GM13976 (cell line): ENCODE measurements around the gene KCNH3.

Experiments used
- DNase-seq: peaks from one replicate; pipeline ENCODE4 v3.0.0; 2012; ENCODE audit warnings: low spot score
- in situ Hi-C: fragments of 300-500 bp; cut with MboI; formaldehyde crosslinking; loops from one replicate; pipeline ENCODE4 v1.12.0; 2022; ENCODE audit warnings: low sequenced_read_pairs, mixed read lengths, inconsistent platforms; ENCODE audit not compliant: unreplicated experiment
- TF ChIP-seq, protein P1 (sequence below): IDR thresholded peaks from 2 replicates; pipeline ENCODE4 v1.5.1; 2012; ENCODE audit warnings: borderline replicate concordance, mild to moderate bottlenecking; ENCODE audit not compliant: insufficient read depth; ENCODE audit errors: extremely low read depth, missing control alignments, control extremely low read depth

Gene KCNH3

DNA sequence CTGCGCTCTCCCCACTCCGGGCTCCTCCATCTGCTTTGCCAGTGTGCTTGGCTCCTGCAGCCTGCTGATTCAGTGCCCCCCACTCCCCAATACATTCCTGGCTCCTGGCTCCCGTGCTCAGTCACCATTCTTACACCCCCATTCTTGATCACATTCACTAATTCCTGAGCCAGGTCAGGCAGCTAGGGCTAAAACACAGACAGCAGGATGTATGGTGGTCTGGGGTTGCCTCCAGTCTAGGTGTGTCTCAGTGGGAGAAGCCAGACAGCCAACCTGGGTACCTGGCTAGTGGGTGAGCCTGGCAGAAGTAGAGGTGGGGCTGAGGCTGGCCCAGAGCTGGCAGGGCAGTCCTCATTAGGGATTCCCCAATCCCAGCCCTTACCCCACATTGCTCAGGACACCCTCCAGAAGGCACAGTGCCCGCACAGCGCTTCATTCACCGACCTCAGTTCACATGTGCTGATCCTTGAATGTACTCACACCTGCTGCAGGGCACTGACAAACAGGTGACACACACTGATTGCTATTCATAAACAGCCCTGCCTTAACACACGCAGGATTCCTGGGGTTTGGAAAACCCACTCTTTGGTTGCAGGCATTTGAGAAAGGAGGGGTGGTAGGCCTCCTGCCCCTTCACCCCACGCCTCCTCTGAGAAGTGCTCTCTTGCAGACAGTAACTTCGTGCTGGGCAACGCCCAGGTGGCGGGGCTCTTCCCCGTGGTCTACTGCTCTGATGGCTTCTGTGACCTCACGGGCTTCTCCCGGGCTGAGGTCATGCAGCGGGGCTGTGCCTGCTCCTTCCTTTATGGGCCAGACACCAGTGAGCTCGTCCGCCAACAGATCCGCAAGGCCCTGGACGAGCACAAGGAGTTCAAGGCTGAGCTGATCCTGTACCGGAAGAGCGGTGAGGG, 1.7 kb downstream of the KCNH3 start:
- DNase-seq = no peak
- TF ChIP-seq, protein P1, sequence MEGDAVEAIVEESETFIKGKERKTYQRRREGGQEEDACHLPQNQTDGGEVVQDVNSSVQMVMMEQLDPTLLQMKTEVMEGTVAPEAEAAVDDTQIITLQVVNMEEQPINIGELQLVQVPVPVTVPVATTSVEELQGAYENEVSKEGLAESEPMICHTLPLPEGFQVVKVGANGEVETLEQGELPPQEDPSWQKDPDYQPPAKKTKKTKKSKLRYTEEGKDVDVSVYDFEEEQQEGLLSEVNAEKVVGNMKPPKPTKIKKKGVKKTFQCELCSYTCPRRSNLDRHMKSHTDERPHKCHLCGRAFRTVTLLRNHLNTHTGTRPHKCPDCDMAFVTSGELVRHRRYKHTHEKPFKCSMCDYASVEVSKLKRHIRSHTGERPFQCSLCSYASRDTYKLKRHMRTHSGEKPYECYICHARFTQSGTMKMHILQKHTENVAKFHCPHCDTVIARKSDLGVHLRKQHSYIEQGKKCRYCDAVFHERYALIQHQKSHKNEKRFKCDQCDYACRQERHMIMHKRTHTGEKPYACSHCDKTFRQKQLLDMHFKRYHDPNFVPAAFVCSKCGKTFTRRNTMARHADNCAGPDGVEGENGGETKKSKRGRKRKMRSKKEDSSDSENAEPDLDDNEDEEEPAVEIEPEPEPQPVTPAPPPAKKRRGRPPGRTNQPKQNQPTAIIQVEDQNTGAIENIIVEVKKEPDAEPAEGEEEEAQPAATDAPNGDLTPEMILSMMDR = no peak
- in situ Hi-C loops = no loop called here

DNA sequence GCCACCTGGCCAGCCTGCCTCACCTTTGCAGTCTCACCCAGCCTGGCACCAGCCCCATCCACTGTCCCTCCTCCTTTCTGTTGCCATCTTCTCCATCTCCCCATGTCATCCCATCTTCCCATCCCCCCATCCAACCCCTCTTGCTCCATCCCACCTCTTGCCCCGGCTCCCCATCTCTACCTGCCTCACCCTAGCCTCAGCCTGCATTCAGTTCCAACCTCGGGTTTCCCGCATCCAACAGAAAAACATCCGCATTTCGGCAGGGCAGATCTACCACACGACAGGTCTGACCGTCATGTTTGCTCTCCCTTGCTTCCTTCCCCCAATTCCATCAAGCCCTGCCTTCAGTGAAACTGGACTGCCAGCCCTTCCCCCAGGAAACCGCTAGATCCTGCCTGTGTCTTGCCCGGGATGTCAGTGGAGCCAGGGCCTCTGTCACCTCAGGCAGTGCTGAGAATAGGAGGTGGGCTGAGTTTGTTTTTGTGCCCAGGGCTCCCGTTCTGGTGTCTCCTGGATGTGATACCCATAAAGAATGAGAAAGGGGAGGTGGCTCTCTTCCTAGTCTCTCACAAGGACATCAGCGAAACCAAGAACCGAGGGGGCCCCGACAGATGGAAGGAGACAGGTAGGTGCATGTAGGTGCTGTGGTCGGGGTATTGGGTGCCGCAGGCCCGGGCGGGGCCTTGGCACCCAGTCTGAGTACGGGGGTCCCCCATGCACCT, 2.5 kb downstream of the KCNH3 start:
- no peak for DNase-seq
- in situ Hi-C loops = no loop called here
- TF ChIP-seq, protein P1 = no peak

DNA sequence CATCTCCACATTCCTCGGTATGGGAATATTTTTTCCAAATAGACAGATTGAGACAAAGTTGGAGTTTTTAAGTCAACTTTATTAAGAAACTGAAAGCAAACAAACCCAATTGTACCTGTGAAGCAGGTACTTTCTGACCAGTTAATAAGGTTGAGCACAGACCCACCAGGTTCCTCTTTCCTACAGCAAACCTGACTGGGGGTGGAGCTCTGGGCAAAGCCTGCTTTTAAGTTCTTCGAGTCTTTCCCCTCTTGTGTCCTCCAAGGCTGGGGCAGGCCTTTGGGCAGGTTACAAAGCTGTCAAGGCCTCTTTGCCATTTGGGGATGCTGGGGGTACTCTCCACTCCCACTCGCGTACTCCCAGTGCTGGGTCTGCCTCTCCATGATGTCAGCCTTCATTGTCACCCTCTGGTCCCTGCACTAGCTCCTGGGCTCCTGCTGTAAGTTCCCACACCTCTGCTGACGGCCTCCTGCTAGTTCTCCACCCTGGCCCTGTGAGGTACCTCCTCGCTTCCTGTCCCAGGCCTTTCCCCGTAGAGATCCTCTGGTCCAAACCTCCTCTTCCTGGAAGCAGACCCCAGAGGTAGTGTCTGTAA, 3.2 kb downstream of the KCNH3 start:
- no peak for DNase-seq
- in situ Hi-C loops = no loop called here
- TF ChIP-seq, protein P1 = no peak

DNA sequence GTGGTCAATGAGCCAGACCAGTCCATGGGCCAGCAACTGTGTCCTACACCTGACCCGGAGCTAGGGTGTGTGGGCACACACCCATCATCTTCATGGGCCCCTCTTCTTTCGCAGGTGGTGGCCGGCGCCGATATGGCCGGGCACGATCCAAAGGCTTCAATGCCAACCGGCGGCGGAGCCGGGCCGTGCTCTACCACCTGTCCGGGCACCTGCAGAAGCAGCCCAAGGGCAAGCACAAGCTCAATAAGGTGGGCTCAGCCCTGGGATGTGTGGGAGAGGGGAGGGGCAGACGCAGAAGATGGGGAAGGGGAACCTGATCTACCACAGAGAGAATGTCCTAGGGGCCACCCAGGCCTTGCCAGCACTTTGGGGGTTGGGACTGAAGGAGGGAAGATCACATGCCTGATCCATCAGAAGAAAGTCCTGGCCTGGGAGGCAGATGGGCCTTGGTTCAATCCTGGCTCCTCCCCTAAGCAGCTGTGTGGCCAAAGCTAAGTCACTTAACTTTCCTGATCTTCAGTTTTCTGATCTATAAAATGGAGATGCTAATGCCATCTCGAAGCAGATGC, 3.8 kb downstream of the KCNH3 start:
- DNase-seq = no peak
- in situ Hi-C loops = no loop called here
- TF ChIP-seq, protein P1 = no peak

DNA sequence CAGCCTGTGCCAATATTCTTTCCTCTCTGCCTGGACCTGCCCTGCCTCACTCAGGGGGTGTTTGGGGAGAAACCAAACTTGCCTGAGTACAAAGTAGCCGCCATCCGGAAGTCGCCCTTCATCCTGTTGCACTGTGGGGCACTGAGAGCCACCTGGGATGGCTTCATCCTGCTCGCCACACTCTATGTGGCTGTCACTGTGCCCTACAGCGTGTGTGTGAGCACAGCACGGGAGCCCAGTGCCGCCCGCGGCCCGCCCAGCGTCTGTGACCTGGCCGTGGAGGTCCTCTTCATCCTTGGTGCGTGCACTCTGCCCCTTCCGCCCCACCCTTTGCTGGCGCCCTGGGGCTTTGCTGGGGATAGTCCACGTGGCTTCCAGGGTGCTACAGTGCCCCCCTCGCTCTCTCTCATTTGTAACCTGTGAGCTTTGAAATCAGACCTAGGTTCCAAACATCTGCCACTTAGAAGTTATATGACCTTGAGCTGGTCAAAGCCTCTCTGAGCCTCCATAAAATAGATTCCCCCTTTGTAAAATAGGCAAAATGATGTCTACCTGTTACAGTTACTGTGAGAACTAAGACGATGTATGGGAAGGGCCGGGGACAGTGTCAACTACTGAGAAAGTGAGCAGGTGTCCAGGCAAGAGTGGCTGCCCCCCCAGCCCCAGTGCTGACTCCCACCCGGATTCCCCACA, 4.5 kb downstream of the KCNH3 start:
- TF ChIP-seq, protein P1 = no peak
- no peak for DNase-seq
- in situ Hi-C loops = no loop called here

DNA sequence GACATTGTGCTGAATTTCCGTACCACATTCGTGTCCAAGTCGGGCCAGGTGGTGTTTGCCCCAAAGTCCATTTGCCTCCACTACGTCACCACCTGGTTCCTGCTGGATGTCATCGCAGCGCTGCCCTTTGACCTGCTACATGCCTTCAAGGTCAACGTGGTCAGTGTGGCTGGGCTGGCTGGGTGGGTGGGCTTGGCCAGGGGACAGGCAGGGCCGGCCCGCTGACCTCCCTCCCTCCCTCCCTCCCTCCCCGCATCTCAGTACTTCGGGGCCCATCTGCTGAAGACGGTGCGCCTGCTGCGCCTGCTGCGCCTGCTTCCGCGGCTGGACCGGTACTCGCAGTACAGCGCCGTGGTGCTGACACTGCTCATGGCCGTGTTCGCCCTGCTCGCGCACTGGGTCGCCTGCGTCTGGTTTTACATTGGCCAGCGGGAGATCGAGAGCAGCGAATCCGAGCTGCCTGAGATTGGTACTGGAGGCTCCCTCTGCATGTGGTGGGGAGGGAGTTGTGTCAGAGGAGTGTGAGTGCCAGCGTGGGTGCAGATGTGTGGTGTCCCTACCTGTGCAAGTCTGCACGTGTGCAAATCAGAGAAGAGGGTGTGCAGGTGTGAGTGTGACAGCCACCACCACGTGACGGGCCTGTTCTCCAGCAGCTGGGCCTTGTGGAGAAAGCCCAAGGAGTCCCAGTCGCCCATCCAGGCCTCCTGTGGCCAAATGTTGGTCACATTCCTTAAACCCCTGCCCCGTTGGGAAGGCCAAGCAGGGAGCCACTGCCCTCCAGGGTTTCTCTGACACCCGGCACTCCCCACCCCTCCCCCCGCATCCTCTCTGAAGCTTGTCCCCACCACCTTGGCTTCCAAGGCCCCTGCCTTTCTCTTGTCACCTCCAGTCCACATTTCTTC, 5.3 kb downstream of the KCNH3 start:
- in situ Hi-C loops = no loop called here
- DNase-seq = no peak
- TF ChIP-seq, protein P1 = no peak
